ENCODE results near the gene OTULINL.

GRCh38 chr5:14581891-14582796 is 552 bp downstream of the OTULINL start:
- no peak for TF ChIP-seq POLR2A (IDR thresholded peaks at IDR 0.05; ENCODE audit: low read depth, low read length)
- no peak for TF ChIP-seq POLR2AphosphoS5 (IDR thresholded peaks at IDR 0.05; ENCODE audit: low read depth, low read length)

Measured in GM12892 (cell line).